MM.1S (cell line): ENCODE data around the gene SH3BP4.

ENCODE experiments used
- CTCF ChIP-seq: fragments of 300-600 bp; sonication (generic); IDR thresholded peaks from 2 replicates; pipeline ENCODE4 v1.5.1; 2016; ENCODE audit warnings: antibody characterized with exemption, low read length, mixed read lengths
- EZH2 ChIP-seq: fragments of 300-600 bp; sonication (generic); optimal IDR thresholded peaks from 2 replicates; pipeline ENCODE3; 2017; ENCODE audit warnings: low read depth, mild to moderate bottlenecking, antibody characterized with exemption, low read length, mixed read lengths

GRCh38 chr2:235048549-235048948 is 96.7 kb downstream of the SH3BP4 start:
- TF ChIP-seq CTCF (no peak), EZH2 (no peak)
